SU-DHL-6 (cell line): ENCODE measurements around the gene FLNA.
"Not testable (repeated sequence)": the region's sequence is repeated elsewhere in the genome, so short reads cannot be mapped to it uniquely, and the experiment has no call there.

ENCODE experiments used
- H2AFZ ChIP-seq: fragments of 200-600 bp; sonication (generic); 2 replicates; pipeline ENCODE4 v1.6.1; 2014; ENCODE audit warnings: low read depth, mild to moderate bottlenecking, moderate library complexity, mixed read lengths, antibody characterized with exemption, low read length; ENCODE audit not compliant: severe bottlenecking
- H3F3A ChIP-seq: fragments of 200-600 bp; shearing (Covaris generic); 2 replicates; pipeline ENCODE4 v1.6.0; 2016; ENCODE audit warnings: antibody characterized with exemption, mild to moderate bottlenecking; ENCODE audit not compliant: insufficient read depth
- H3K27ac ChIP-seq: fragments of 200-600 bp; sonication (generic); 2 replicates; pipeline ENCODE4 v1.5.1; 2016; ENCODE audit warnings: low read depth, mild to moderate bottlenecking, low read length, moderate library complexity, mixed read lengths
- H3K27me3 ChIP-seq: fragments of 200-600 bp; sonication (generic), shearing (Covaris generic); 2 replicates; pipeline ENCODE4 v1.6.0; 2014; ENCODE audit warnings: mild to moderate bottlenecking, low read length
- H3K36me3 ChIP-seq: fragments of 200-600 bp; sonication (generic); 2 replicates; pipeline ENCODE4 v1.6.1; 2014; ENCODE audit warnings: mild to moderate bottlenecking, low read length, mixed read lengths
- H3K4me2 ChIP-seq: fragments of 300-600, 200-600 bp; shearing (Covaris generic), sonication (generic); 2 replicates; pipeline ENCODE4 v1.6.0; 2014; ENCODE audit warnings: low read length, low read depth, mild to moderate bottlenecking; ENCODE audit not compliant: poor library complexity, severe bottlenecking
- H3K4me3 ChIP-seq: fragments of 200-600 bp; sonication (generic); 2 replicates; pipeline ENCODE4 v1.5.1; 2014; ENCODE audit warnings: antibody characterized with exemption, low read length, mild to moderate bottlenecking, mixed read lengths; ENCODE audit not compliant: insufficient read depth, poor library complexity, severe bottlenecking
- H3K79me2 ChIP-seq: fragments of 200-600 bp; sonication (generic); 2 replicates; pipeline ENCODE4 v1.6.1; 2014; ENCODE audit warnings: mild to moderate bottlenecking, low read length, moderate library complexity; ENCODE audit not compliant: insufficient read depth
- H3K9ac ChIP-seq: fragments of 200-600 bp; sonication (generic); 2 replicates; pipeline ENCODE4 v1.7.0; 2014; ENCODE audit warnings: mild to moderate bottlenecking, low read length
- H3K9me2 ChIP-seq: fragments of 200-600 bp; sonication (generic); replicated peaks from 2 replicates; pipeline ENCODE4 v1.6.1; 2014; ENCODE audit warnings: low read length; ENCODE audit not compliant: insufficient read depth
- H3K9me3 ChIP-seq: fragments of 200-600 bp; sonication (generic); 2 replicates; pipeline ENCODE4 v1.6.1; 2014; ENCODE audit warnings: low read length, mixed read lengths; ENCODE audit not compliant: insufficient read depth
- H4K20me1 ChIP-seq: fragments of 200-600 bp; sonication (generic); 2 replicates; pipeline ENCODE4 v1.6.1; 2014; ENCODE audit warnings: low read depth, mild to moderate bottlenecking, antibody characterized with exemption, low read length, moderate library complexity, mixed read lengths
- CTCF ChIP-seq: fragments of 200-600 bp; sonication (generic); IDR thresholded peaks from one replicate; pipeline ENCODE4 v1.5.1; 2017; ENCODE audit warnings: antibody characterized with exemption, mild to moderate bottlenecking, low read length, moderate library complexity; ENCODE audit not compliant: insufficient read depth, poor library complexity, severe bottlenecking
- EZH2phosphoT487 ChIP-seq: fragments of 200-600 bp; sonication (generic), shearing (Covaris generic); conservative IDR thresholded peaks from 2 replicates; pipeline ENCODE4 v1.6.1; 2018; ENCODE audit warnings: mild to moderate bottlenecking, antibody characterized with exemption, low read length, moderate library complexity, mixed read lengths

The FLNA gene

GRCh38 chrX:154401045-154401799 lies 26.8 kb upstream of the FLNA start:
- Histone ChIP-seq H2AFZ (no peak overlapping the region), H3K9me2 (no peaks in the 10 kb centered on the region), H3F3A (peaks cover 45% of the 10 kb centered on the region), H3K9me3 (no peaks in the 10 kb centered on the region), H3K79me2 (peaks cover 10% of the 10 kb centered on the region; the same call in 1 of the 2 replicates), H3K27me3 (no peaks in the 10 kb centered on the region), H3K36me3 (peaks cover 12% of the 10 kb centered on the region), H3K27ac (peak overlapping the region; percentile 43; the same call in 1 of the 2 replicates), H3K9ac (no peak overlapping the region), H3K4me2 (no peak overlapping the region), H4K20me1 (no peaks in the 10 kb centered on the region; the same call in 1 of the 2 replicates), H3K4me3 (no peak overlapping the region)
- TF ChIP-seq EZH2phosphoT487 (no peak), CTCF (no peak)

- H2AFZ ChIP-seq, H3K27ac ChIP-seq, H3K79me2 ChIP-seq, H3K9ac ChIP-seq, H3K27me3 ChIP-seq, H3K4me3 ChIP-seq, H3K9me2 ChIP-seq, H3K9me3 ChIP-seq, H4K20me1 ChIP-seq, H3K4me2 ChIP-seq: not testable (repeated sequence)
- H3F3A ChIP-seq: peaks cover 45% of the 10 kb centered on the region
- H3K36me3 ChIP-seq: peaks cover 12% of the 10 kb centered on the region
Measured at GRCh38 chrX:154400369-154400817, 26.0 kb upstream of the FLNA start.

- H3K4me2 ChIP-seq: peak overlapping the region; percentile 98
- H3K79me2 ChIP-seq: peaks cover 10% of the 10 kb centered on the region; the same call in 1 of the 2 replicates
- H3K4me3 ChIP-seq: peak overlapping the region; percentile 92
- H3K27me3 ChIP-seq: no peaks in the 10 kb centered on the region
- H3K9me2 ChIP-seq: no peaks in the 10 kb centered on the region
- H2AFZ ChIP-seq: no peak overlapping the region
- H3K36me3 ChIP-seq: peaks cover 12% of the 10 kb centered on the region
- TF ChIP-seq EZH2phosphoT487 (no peak), CTCF (no peak)
- no peaks in the 10 kb centered on the region; the same call in 1 of the 2 replicates for H4K20me1 ChIP-seq
- H3F3A ChIP-seq: peaks cover 45% of the 10 kb centered on the region
- H3K9me3 ChIP-seq: no peaks in the 10 kb centered on the region
- peak overlapping the region; percentile 99 for H3K9ac ChIP-seq
- peak overlapping the region; percentile 93 for H3K27ac ChIP-seq
Measured at GRCh38 chrX:154399527-154400368, 25.3 kb upstream of the FLNA start.
